ENCODE measurements around the gene EPB42. TPM values are rescaled to one million over a fixed set of nuclear protein-coding genes. Genes with fewer than 3 reads are reported as not detected.
A peak's percentile ranks its signal among the peaks of the same experiment; 100 is the strongest.

EPB42 gene
- polyA plus RNA-seq, 1 experiment: not detected

GRCh38 chr15:43193710-43194109 is 27.1 kb downstream of the EPB42 start:
- Histone ChIP-seq H3K4me3 (ENCODE audit: low read depth, low read length) (no peak overlapping the region), H3K36me3 (ENCODE audit: control insufficient read depth, insufficient read depth, low read length) (peaks cover 6% of the 10 kb centered on the region), H3K27me3 (ENCODE audit: control insufficient read depth, insufficient read depth, low read length) (no peaks in the 10 kb centered on the region)
- TF ChIP-seq CTCF (IDR thresholded peaks at IDR 0.05; ENCODE audit: insufficient read depth, low read depth, low read length): no peak
- no peak for DNase-seq (ENCODE audit: low read depth)
- CTCF ChIA-PET: interaction anchor here (1.2 to 7.1 kb wide), 5 partner anchors 7 to 92 kb away, joined by 4 to 61 read pairs (median 10); no protein-coding TSS in a partner anchor
- POLR2A ChIA-PET: no interaction called here

- ChIA-PET CTCF (interaction anchor here (0.9 to 7.1 kb wide), 2 partner anchors 13 to 95 kb away, joined by 3 to 61 read pairs; no protein-coding TSS in a partner anchor), POLR2A (no interaction called here)
- H3K36me3 ChIP-seq (ENCODE audit: control insufficient read depth, insufficient read depth, low read length): peaks cover 5% of the 10 kb centered on the region
- no peak for DNase-seq (ENCODE audit: low read depth)
- no peak overlapping the region for H3K4me3 ChIP-seq (ENCODE audit: low read depth, low read length)
- no peaks in the 10 kb centered on the region for H3K27me3 ChIP-seq (ENCODE audit: control insufficient read depth, insufficient read depth, low read length)
- TF ChIP-seq CTCF (IDR thresholded peaks at IDR 0.05; ENCODE audit: insufficient read depth, low read depth, low read length): no peak
Measured at GRCh38 chr15:43190178-43190577, 30.6 kb downstream of the EPB42 start.

- DNase-seq (ENCODE audit: low read depth): no peak
- POLR2A ChIA-PET: no interaction called here
- H3K27me3 ChIP-seq (ENCODE audit: control insufficient read depth, insufficient read depth, low read length): no peaks in the 10 kb centered on the region
- CTCF ChIA-PET: interaction anchor here (1.0 to 7.1 kb wide), 3 partner anchors 14 to 96 kb away, joined by 4 to 61 read pairs (median 11); no protein-coding TSS in a partner anchor
- no peak overlapping the region for H3K4me3 ChIP-seq (ENCODE audit: low read depth, low read length)
- peaks cover 5% of the 10 kb centered on the region for H3K36me3 ChIP-seq (ENCODE audit: control insufficient read depth, insufficient read depth, low read length)
- TF ChIP-seq CTCF (IDR thresholded peaks at IDR 0.05; ENCODE audit: insufficient read depth, low read depth, low read length): no peak
Measured at GRCh38 chr15:43189296-43189695, 31.5 kb downstream of the EPB42 start.

GRCh38 chr15:43187544-43188155 is 33.2 kb downstream of the EPB42 start:
- POLR2A ChIA-PET: no interaction called here

GRCh38 chr15:43186003-43186353 is 34.8 kb downstream of the EPB42 start:
- Histone ChIP-seq H3K36me3 (ENCODE audit: control insufficient read depth, insufficient read depth, low read length) (peaks cover 1% of the 10 kb centered on the region; the same call in 1 of the 2 replicates), H3K27me3 (ENCODE audit: control insufficient read depth, insufficient read depth, low read length) (no peaks in the 10 kb centered on the region), H3K4me3 (ENCODE audit: low read depth, low read length) (peak overlapping the region; percentile 82)
- no peak for DNase-seq (ENCODE audit: low read depth)
- POLR2A ChIA-PET: no interaction called here
- CTCF ChIA-PET: interaction anchor here (0.7 to 4.7 kb wide), 5 partner anchors 8 to 485 kb away, joined by 3 to 30 read pairs (median 4); no protein-coding TSS in a partner anchor
- TF ChIP-seq CTCF (IDR thresholded peaks at IDR 0.05; ENCODE audit: insufficient read depth, low read depth, low read length): no peak

More at GRCh38 chr15:43187544-43188155, 33.2 kb downstream of the EPB42 start:
- no peak overlapping the region for H3K4me3 ChIP-seq (ENCODE audit: low read depth, low read length)
- peaks cover 5% of the 10 kb centered on the region for H3K36me3 ChIP-seq (ENCODE audit: control insufficient read depth, insufficient read depth, low read length)
- CTCF ChIA-PET: interaction anchor here (1.3 to 4.7 kb wide), 4 partner anchors 8 to 98 kb away, joined by 5 to 30 read pairs (median 16); no protein-coding TSS in a partner anchor
- DNase-seq (ENCODE audit: low read depth): no peak
- H3K27me3 ChIP-seq (ENCODE audit: control insufficient read depth, insufficient read depth, low read length): no peaks in the 10 kb centered on the region
- TF ChIP-seq CTCF (IDR thresholded peaks at IDR 0.05; ENCODE audit: insufficient read depth, low read depth, low read length): peak; percentile 67

All from BJ (cell line).